ENCODE measurements around the gene ZNF444. TPM values are rescaled to one million over a fixed set of nuclear protein-coding genes. Genes with fewer than 3 reads are reported as not detected.

The ZNF444 gene
- total and polyA plus RNA-seq, 9 of the 15 experiments (the other 6 are each of a cell fraction or from before 2014, with no cell fraction given), result 0.39 to 40.0 (median 6.9) TPM

GRCh38 chr19:56106397-56106849 is 34.7 kb upstream of the ZNF444 start (continued):
- TF ChIP-seq ADNP (tag; IDR thresholded peaks at IDR 0.05) (no peak), RBFOX2 (IDR thresholded peaks at IDR 0.05; ENCODE audit: low read depth, low read length) (peak; percentile 35; the same call in 1 of the 2 replicates)

GRCh38 chr19:56106993-56107392 is 34.1 kb upstream of the ZNF444 start:
- Histone ChIP-seq H3K9me1 (ENCODE audit: control insufficient read depth, insufficient read depth, low read length) (peaks cover 5% of the 10 kb centered on the region), H3K79me2 (ENCODE audit: control insufficient read depth, insufficient read depth, low read length) (peaks cover 91% of the 10 kb centered on the region), H3K27ac (ENCODE audit: extremely low read depth, low read depth, low read length) (no peak overlapping the region), H3K9me3 (replicated peaks; ENCODE audit: control insufficient read depth, insufficient read depth, low read depth, low read length) (peaks cover 4% of the 10 kb centered on the region; the same call in 1 of the 2 replicates), H3K36me3 (ENCODE audit: control insufficient read depth, insufficient read depth, low read length) (peaks cover 58% of the 10 kb centered on the region), H3K4me3 (no peak overlapping the region), H3K4me2 (ENCODE audit: insufficient read depth, low read length) (no peak overlapping the region), H3K4me1 (replicated peaks in 1 of 2; ENCODE audit: control insufficient read depth in 2 of 2, insufficient read depth in 2 of 2, low read length in 2 of 2) (peaks cover 8 to 55% of the 10 kb centered on the region in 2 experiments; a peak in 3 of 5 replicates), H3K27me3 (ENCODE audit: control insufficient read depth in 2 of 2, insufficient read depth in 2 of 2, low read length in 2 of 2) (no peaks in the 10 kb centered on the region), H2AFZ (ENCODE audit: low read depth, low read length) (no peak overlapping the region), H4K20me1 (replicated peaks; ENCODE audit: control insufficient read depth, insufficient read depth, low read length) (no peaks in the 10 kb centered on the region; the same call in 1 of the 2 replicates), H3K9ac (ENCODE audit: insufficient read depth in 1 of 2, low read depth in 2 of 2, low read length in 2 of 2) (no peak overlapping the region)
- intact Hi-C loops (cut with micrococcal nuclease), result no loop called here
- ATAC-seq (no peak), FAIRE-seq (no peak), DNase-seq (ENCODE audit: extremely low read depth in 1 of 4, low spot score in 3 of 4) (no peak)
- CTCF ChIA-PET (ENCODE audit: low intra/inter-chr PET ratio), result no interaction called here
- WGBS (ENCODE audit: insufficient coverage, low coverage, missing lambda C conversion rate), result 97% methylated on average over 7 of the region's 11 CpGs
- no TSS peak for BruUV-seq (replicated peaks)
- in situ Hi-C loops (cut with MboI), result no loop called here
- TF ChIP-seq NFE2 (IDR thresholded peaks at IDR 0.05; ENCODE audit: low read depth) (no peak), BCOR (IDR thresholded peaks at IDR 0.05) (peak; percentile 48; the same call in 1 of the 2 replicates)
- POLR2A ChIA-PET, result interaction anchor here (0.7 kb wide), 1 partner anchor 17 kb away, joined by 3 read pairs; no protein-coding TSS in a partner anchor
